Mesendoderm (in vitro differentiated cells): ENCODE results near the gene C8B.

ENCODE experiments used
- DNase-seq: peaks from one replicate; pipeline ENCODE4 v3.0.0; 2013
- H2AK5ac ChIP-seq: 2 replicates; pipeline ENCODE4 v1.6.1; 2013; ENCODE audit warnings: low read length, inconsistent platforms
- H2BK120ac ChIP-seq: 2 replicates; pipeline ENCODE4 v1.6.1; 2013; ENCODE audit warnings: low read depth, mild to moderate bottlenecking, low read length, moderate library complexity, mixed read lengths
- H2BK15ac ChIP-seq: replicated peaks from 2 replicates; pipeline ENCODE4 v1.6.1; 2013; ENCODE audit warnings: low read depth, mild to moderate bottlenecking, moderate library complexity
- H2BK5ac ChIP-seq: 2 replicates; pipeline ENCODE4 v1.6.1; 2013; ENCODE audit warnings: low read length, inconsistent platforms
- H3K18ac ChIP-seq: 2 replicates; pipeline ENCODE4 v1.6.1; 2013; ENCODE audit warnings: mild to moderate bottlenecking, low read length, mixed read lengths
- H3K23ac ChIP-seq: one replicate; pipeline ENCODE4 v1.6.1; 2013; ENCODE audit warnings: low read length
- H3K27ac ChIP-seq: 2 replicates; pipeline ENCODE4 v1.5.1; 2013; ENCODE audit warnings: low read depth, mild to moderate bottlenecking, inconsistent platforms, low read length, moderate library complexity
- H3K27me3 ChIP-seq: 2 replicates; pipeline ENCODE4 v1.6.1; 2013; ENCODE audit warnings: low read length, control low read depth, mild to moderate bottlenecking, inconsistent platforms; ENCODE audit not compliant: insufficient read depth, poor library complexity
- H3K36me3 ChIP-seq: 2 replicates; pipeline ENCODE4 v1.6.1; 2013; ENCODE audit warnings: low read length, inconsistent platforms; ENCODE audit not compliant: control insufficient read depth, insufficient read depth
- H3K4ac ChIP-seq: one replicate; pipeline ENCODE4 v1.6.1; 2013; ENCODE audit warnings: low read depth, mild to moderate bottlenecking, low read length, moderate library complexity
- H3K4me1 ChIP-seq: 2 replicates; pipeline ENCODE4 v1.6.1; 2013; ENCODE audit warnings: low read depth, low read length, inconsistent platforms; ENCODE audit not compliant: control insufficient read depth
- H3K4me2 ChIP-seq: 2 replicates; pipeline ENCODE4 v1.6.1; 2013; ENCODE audit warnings: low read length
- H3K4me3 ChIP-seq: 2 replicates; pipeline ENCODE4 v1.5.1; 2013; ENCODE audit warnings: mild to moderate bottlenecking, low read length
- H3K56ac ChIP-seq: one replicate; pipeline ENCODE4 v1.6.1; 2013; ENCODE audit warnings: low read length
- H3K79me1 ChIP-seq: 2 replicates; pipeline ENCODE4 v1.6.1; 2013; ENCODE audit warnings: low read length, inconsistent platforms
- H3K79me2 ChIP-seq: 2 replicates; pipeline ENCODE4 v1.6.1; 2013; ENCODE audit warnings: mild to moderate bottlenecking, low read length; ENCODE audit not compliant: control insufficient read depth, insufficient read depth
- H3K9ac ChIP-seq: 2 replicates; pipeline ENCODE4 v1.6.1; 2013; ENCODE audit warnings: low read length, inconsistent platforms
- H4K5ac ChIP-seq: one replicate; pipeline ENCODE4 v1.6.1; 2013; ENCODE audit warnings: low read length
- H4K8ac ChIP-seq: one replicate; pipeline ENCODE4 v1.6.1; 2013; ENCODE audit warnings: low read depth, mild to moderate bottlenecking, control low read depth, low read length, moderate library complexity
- WGBS: extraction: QIAGEN DNeasy Blood & Tissue Kit; methylation state at CpG from one replicate; pipeline ENCODE4 v1.1.7; 2013; ENCODE audit warnings: low lambda C conversion rate, missing lambda C conversion rate; ENCODE audit not compliant: insufficient coverage; ENCODE audit errors: extremely low coverage; 5-methylcytosine and 5-hydroxymethylcytosine counted together

C8B gene

GRCh38 chr1:56904663-56905397, 61.0 kb downstream of the C8B start:
- no peak overlapping the region for H3K4me2 ChIP-seq
- H2AK5ac ChIP-seq = no peak overlapping the region
- H3K79me2 ChIP-seq = no peaks in the 10 kb centered on the region
- H3K79me1 ChIP-seq = no peaks in the 10 kb centered on the region
- WGBS = no CpG with 5 or more reads among the region's 2 CpGs
- no peak overlapping the region for H3K4me3 ChIP-seq
- DNase-seq = no peak
- no peak overlapping the region for H2BK15ac ChIP-seq
- no peaks in the 10 kb centered on the region for H3K36me3 ChIP-seq
- H3K27me3 ChIP-seq = no peaks in the 10 kb centered on the region
- H4K5ac ChIP-seq = no peak overlapping the region
- no peak overlapping the region for H3K4ac ChIP-seq
- no peak overlapping the region for H2BK120ac ChIP-seq
- H3K18ac ChIP-seq = no peak overlapping the region
- no peak overlapping the region for H3K56ac ChIP-seq
- H2BK5ac ChIP-seq = no peak overlapping the region
- no peak overlapping the region for H3K23ac ChIP-seq
- H4K8ac ChIP-seq = no peak overlapping the region
- no peaks in the 10 kb centered on the region for H3K4me1 ChIP-seq
- H3K9ac ChIP-seq = no peak overlapping the region
- no peak overlapping the region for H3K27ac ChIP-seq

- H3K4me1 ChIP-seq = no peaks in the 10 kb centered on the region
- H2AK5ac ChIP-seq = no peak overlapping the region
- H3K18ac ChIP-seq = no peak overlapping the region
- no CpG with 5 or more reads among the region's 1 CpG for WGBS
- H3K79me1 ChIP-seq = no peaks in the 10 kb centered on the region
- no peaks in the 10 kb centered on the region for H3K79me2 ChIP-seq
- H3K36me3 ChIP-seq = no peaks in the 10 kb centered on the region
- H2BK120ac ChIP-seq = no peak overlapping the region
- H4K5ac ChIP-seq = no peak overlapping the region
- no peak overlapping the region for H3K56ac ChIP-seq
- H4K8ac ChIP-seq = no peak overlapping the region
- H3K9ac ChIP-seq = no peak overlapping the region
- no peak overlapping the region for H2BK15ac ChIP-seq
- no peak overlapping the region for H3K23ac ChIP-seq
- H3K4me2 ChIP-seq = no peak overlapping the region
- no peak overlapping the region for H3K4me3 ChIP-seq
- no peak overlapping the region for H3K27ac ChIP-seq
- H3K4ac ChIP-seq = no peak overlapping the region
- H3K27me3 ChIP-seq = no peaks in the 10 kb centered on the region
- no peak overlapping the region for H2BK5ac ChIP-seq
- no peak for DNase-seq
Observed at GRCh38 chr1:56903778-56904177, 62.0 kb downstream of the C8B start.

DNA sequence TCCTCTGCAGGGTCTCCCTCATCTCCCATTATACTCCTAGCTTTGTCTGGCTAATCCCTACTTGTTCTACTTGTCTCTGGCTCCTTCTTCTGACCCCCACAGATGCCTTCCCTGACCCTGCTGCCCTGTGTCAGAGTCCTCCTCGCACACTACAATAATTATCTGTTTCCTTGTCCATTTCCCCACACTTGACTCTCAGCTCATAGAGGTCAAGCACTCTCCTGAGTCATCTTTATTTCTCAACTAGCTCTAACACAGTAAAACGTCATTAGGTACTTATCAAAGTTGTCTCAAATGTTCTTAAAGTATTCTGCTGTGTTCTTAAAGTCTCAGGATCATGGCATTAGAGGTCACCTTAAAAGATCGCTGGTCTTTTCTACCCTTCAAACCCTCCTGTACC, 64.1 kb downstream of the C8B start:
- H4K8ac ChIP-seq = no peak overlapping the region
- no peaks in the 10 kb centered on the region for H3K4me1 ChIP-seq
- no peak overlapping the region for H2BK120ac ChIP-seq
- H2BK5ac ChIP-seq = no peak overlapping the region
- no peak overlapping the region for H2AK5ac ChIP-seq
- no peak overlapping the region for H3K4ac ChIP-seq
- no peak overlapping the region for H4K5ac ChIP-seq
- no peak overlapping the region for H2BK15ac ChIP-seq
- H3K79me2 ChIP-seq = no peaks in the 10 kb centered on the region
- no peak overlapping the region for H3K18ac ChIP-seq
- H3K4me3 ChIP-seq = no peak overlapping the region
- no peaks in the 10 kb centered on the region for H3K79me1 ChIP-seq
- H3K23ac ChIP-seq = no peak overlapping the region
- no peak overlapping the region for H3K27ac ChIP-seq
- no peaks in the 10 kb centered on the region for H3K36me3 ChIP-seq
- no peak overlapping the region for H3K9ac ChIP-seq
- H3K56ac ChIP-seq = no peak overlapping the region
- no CpG with 5 or more reads among the region's 3 CpGs for WGBS
- no peak for DNase-seq
- H3K4me2 ChIP-seq = no peak overlapping the region
- H3K27me3 ChIP-seq = no peaks in the 10 kb centered on the region

DNA sequence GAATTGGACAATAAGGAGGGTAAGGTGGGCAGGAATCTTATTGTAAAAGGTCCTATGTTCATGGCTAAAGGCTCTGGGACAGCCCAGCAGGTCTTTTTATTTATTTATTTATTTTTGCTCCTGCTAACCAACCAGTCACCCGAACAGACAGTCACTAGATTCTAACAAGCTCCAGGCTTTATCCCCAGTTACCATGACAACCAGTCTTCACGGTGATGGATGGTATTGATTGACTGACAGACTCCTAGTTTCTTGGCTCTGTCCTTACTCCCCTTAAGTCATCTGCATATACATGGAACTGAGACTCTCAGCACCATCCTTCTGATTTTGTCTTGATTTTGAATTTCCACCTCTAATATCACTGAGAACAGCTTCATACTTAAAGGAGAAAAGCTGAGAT, 66.9 kb downstream of the C8B start:
- H3K27me3 ChIP-seq = no peaks in the 10 kb centered on the region
- no peaks in the 10 kb centered on the region for H3K4me1 ChIP-seq
- H2BK5ac ChIP-seq = no peak overlapping the region
- H3K36me3 ChIP-seq = no peaks in the 10 kb centered on the region
- no peak overlapping the region for H3K56ac ChIP-seq
- no peak overlapping the region for H3K4me3 ChIP-seq
- no peak overlapping the region for H3K27ac ChIP-seq
- no CpG with 5 or more reads among the region's 2 CpGs for WGBS
- no peaks in the 10 kb centered on the region for H3K79me1 ChIP-seq
- H3K9ac ChIP-seq = no peak overlapping the region
- H3K79me2 ChIP-seq = no peaks in the 10 kb centered on the region
- no peak overlapping the region for H2AK5ac ChIP-seq
- no peak overlapping the region for H4K8ac ChIP-seq
- H3K18ac ChIP-seq = no peak overlapping the region
- H3K4me2 ChIP-seq = no peak overlapping the region
- H4K5ac ChIP-seq = no peak overlapping the region
- H2BK120ac ChIP-seq = no peak overlapping the region
- no peak overlapping the region for H3K23ac ChIP-seq
- no peak for DNase-seq
- H2BK15ac ChIP-seq = no peak overlapping the region
- H3K4ac ChIP-seq = no peak overlapping the region

- no peak overlapping the region for H3K27ac ChIP-seq
Observed at GRCh38 chr1:56898005-56898373, 67.8 kb downstream of the C8B start.

More at GRCh38 chr1:56898005-56898373, 67.8 kb downstream of the C8B start:
- Histone ChIP-seq H3K36me3 (no peaks in the 10 kb centered on the region), H3K4ac (no peak overlapping the region), H3K79me1 (no peaks in the 10 kb centered on the region), H2BK120ac (no peak overlapping the region), H3K4me1 (no peaks in the 10 kb centered on the region), H2AK5ac (no peak overlapping the region), H3K27me3 (no peaks in the 10 kb centered on the region), H3K4me3 (no peak overlapping the region), H3K23ac (no peak overlapping the region), H3K56ac (no peak overlapping the region), H2BK15ac (no peak overlapping the region), H4K8ac (no peak overlapping the region), H3K9ac (no peak overlapping the region), H3K4me2 (no peak overlapping the region), H2BK5ac (no peak overlapping the region), H3K79me2 (no peaks in the 10 kb centered on the region), H4K5ac (no peak overlapping the region), H3K18ac (no peak overlapping the region)
- DNase-seq = no peak
- WGBS = no CpG with 5 or more reads among the region's 2 CpGs
